ENCODE data around the gene FAM163A.
"Not testable (repeated sequence)": the region's sequence is repeated elsewhere in the genome, so short reads cannot be mapped to it uniquely, and the experiment has no call there.

FAM163A gene

GRCh38 chr1:179742717-179743678 is at the start of gene FAM163A:
Gene FAM163A (plus strand): TSS chr1:179743291. CDS start chr1:179813098, 69,807 bp downstream.
- Histone ChIP-seq H3K36me3 (no peaks in the 10 kb centered on the region), H3K9me3 (replicated peaks in 1 of 11) (peaks cover 25 to 39% (median 29%) of the 10 kb centered on the region in 11 experiments), H3K4me2 (no peak within 1 kb of the TSS), H3K4me3 (no peak within 1 kb of the TSS), H3K27me3 (no peaks in the 10 kb centered on the region), H3K4me1 (no peaks in the 10 kb centered on the region), H4K20me1 (no peaks in the 10 kb centered on the region), H3K9ac (no peak within 1 kb of the TSS), H3K27ac (no peak within 1 kb of the TSS)
- TF ChIP-seq Cebpa-rat (IDR thresholded peaks at IDR 0.05) = no peak

GRCh38 chr1:179694530-179694929 is 48.6 kb upstream of the FAM163A start:
- H3K4me2 ChIP-seq = not testable (repeated sequence)

GRCh38 chr1:179702946-179703539 is 40.0 kb upstream of the FAM163A start:
- no peak overlapping the region for H3K4me2 ChIP-seq
- H3K27ac ChIP-seq = no peak overlapping the region

More at GRCh38 chr1:179694530-179694929, 48.6 kb upstream of the FAM163A start:
- H3K4me1 ChIP-seq; H3K9me3 ChIP-seq (replicated peaks in 1 of 11); H3K9ac ChIP-seq; H3K4me3 ChIP-seq; H4K20me1 ChIP-seq; H3K36me3 ChIP-seq; H3K27ac ChIP-seq; H3K27me3 ChIP-seq: not testable (repeated sequence)

GRCh38 chr1:179706339-179706941 is 36.7 kb upstream of the FAM163A start:
- Histone ChIP-seq H3K27ac (no peak overlapping the region), H3K9me3 (replicated peaks in 1 of 11) (no peaks in the 10 kb centered on the region), H3K36me3 (no peaks in the 10 kb centered on the region), H3K4me2 (no peak overlapping the region), H4K20me1 (no peaks in the 10 kb centered on the region), H3K4me1 (peaks cover 0 to 24% (median 8%) of the 10 kb centered on the region in 10 experiments; a peak in 15 of 20 replicates), H3K27me3 (no peaks in the 10 kb centered on the region), H3K9ac (no peak overlapping the region), H3K4me3 (no peak overlapping the region)
- TF ChIP-seq Cebpa-rat (IDR thresholded peaks at IDR 0.05) = no peak

More at GRCh38 chr1:179702946-179703539, 40.0 kb upstream of the FAM163A start:
- no peak for TF ChIP-seq Cebpa-rat (IDR thresholded peaks at IDR 0.05)
- Histone ChIP-seq H3K4me1 (no peaks in the 10 kb centered on the region), H3K9ac (no peak overlapping the region), H4K20me1 (no peaks in the 10 kb centered on the region), H3K36me3 (no peaks in the 10 kb centered on the region), H3K4me3 (no peak overlapping the region), H3K27me3 (no peaks in the 10 kb centered on the region), H3K9me3 (replicated peaks in 1 of 11) (no peaks in the 10 kb centered on the region)

- no peak for TF ChIP-seq Cebpa-rat (IDR thresholded peaks at IDR 0.05)
- Histone ChIP-seq H3K4me2 (no peak overlapping the region), H3K27me3 (no peaks in the 10 kb centered on the region), H3K9ac (no peak overlapping the region), H4K20me1 (no peaks in the 10 kb centered on the region), H3K36me3 (no peaks in the 10 kb centered on the region), H3K4me1 (peaks cover 0 to 24% (median 8%) of the 10 kb centered on the region in 10 experiments; a peak in 15 of 20 replicates), H3K9me3 (replicated peaks in 1 of 11) (no peaks in the 10 kb centered on the region), H3K27ac (no peak overlapping the region), H3K4me3 (no peak overlapping the region)
These were observed 35.7 kb upstream of the FAM163A start for GRCh38 chr1:179707406-179707805.

GRCh38 chr1:179708434-179709195 is 34.5 kb upstream of the FAM163A start:
- TF ChIP-seq Cebpa-rat (IDR thresholded peaks at IDR 0.05) = no peak

GRCh38 chr1:179709841-179710329 is 33.2 kb upstream of the FAM163A start:
- no peak for TF ChIP-seq Cebpa-rat (IDR thresholded peaks at IDR 0.05)
- H3K36me3 ChIP-seq = no peaks in the 10 kb centered on the region

More at GRCh38 chr1:179708434-179709195, 34.5 kb upstream of the FAM163A start:
- no peaks in the 10 kb centered on the region for H3K27me3 ChIP-seq
- H4K20me1 ChIP-seq = no peaks in the 10 kb centered on the region
- no peak overlapping the region for H3K9ac ChIP-seq
- H3K9me3 ChIP-seq (replicated peaks in 1 of 11) = peaks cover 6 to 7% (median 7%) of the 10 kb centered on the region in 11 experiments; a peak in 21 of 22 replicates
- no peak overlapping the region for H3K4me2 ChIP-seq
- H3K4me3 ChIP-seq = no peak overlapping the region
- no peaks in the 10 kb centered on the region for H3K36me3 ChIP-seq
- no peak overlapping the region for H3K27ac ChIP-seq
- peaks cover 0 to 24% (median 8%) of the 10 kb centered on the region in 10 experiments; a peak in 15 of 20 replicates for H3K4me1 ChIP-seq

GRCh38 chr1:179714159-179714558 is 28.9 kb upstream of the FAM163A start:
- Histone ChIP-seq H3K9me3 (replicated peaks in 1 of 11) (peaks cover 58 to 63% (median 62%) of the 10 kb centered on the region in 11 experiments), H3K9ac (no peak overlapping the region), H3K27me3 (no peaks in the 10 kb centered on the region), H3K36me3 (0 out of 22 replicates have a peak, but pooled peaks cover 0 to 3% (median 0%) of the 10 kb centered on the region in 11 experiments), H3K4me3 (no peak overlapping the region), H3K4me1 (peaks cover 0 to 18% (median 8%) of the 10 kb centered on the region in 10 experiments; a peak in 15 of 20 replicates), H3K27ac (no peak overlapping the region), H4K20me1 (no peaks in the 10 kb centered on the region), H3K4me2 (no peak overlapping the region)
- TF ChIP-seq Cebpa-rat (IDR thresholded peaks at IDR 0.05) = no peak

More at GRCh38 chr1:179709841-179710329, 33.2 kb upstream of the FAM163A start:
- no peaks in the 10 kb centered on the region for H3K27me3 ChIP-seq
- H3K9ac ChIP-seq = no peak overlapping the region
- peak overlapping the region in 8 of 11 experiments; percentile 1 to 54 (median 18); a peak in 10 of 22 replicates for H3K4me2 ChIP-seq
- H3K27ac ChIP-seq = no peak overlapping the region
- no peaks in the 10 kb centered on the region for H4K20me1 ChIP-seq
- peaks cover 16 to 20% (median 19%) of the 10 kb centered on the region in 11 experiments for H3K9me3 ChIP-seq (replicated peaks in 1 of 11)
- H3K4me3 ChIP-seq = no peak overlapping the region
- H3K4me1 ChIP-seq = peaks cover 0 to 24% (median 8%) of the 10 kb centered on the region in 10 experiments; a peak in 15 of 20 replicates
